Right cardiac atrium (tissue), 5 donors: ENCODE data around the gene CHRNA9. TPM values are rescaled to one million over a fixed set of nuclear protein-coding genes. Genes with fewer than 3 reads are reported as not detected.

Experiments used
- ATAC-seq, 2 donors: fragments of 200-7000 bp; cut with Tn5 transposase; one replicate each; pipeline versions ENCODE4 v1.8.0 to v1.9.1; 2020; ENCODE audit warnings: moderate library complexity in 2 of 2, mild to moderate bottlenecking in 1 of 2
- DNase-seq, 3 donors: peaks; one replicate each; pipeline ENCODE4 v3.0.0-alpha.2; 2020
- H3K27ac ChIP-seq: one replicate; pipeline ENCODE4 v1.5.1; 2013; ENCODE audit warnings: mild to moderate bottlenecking, low read length, control low read depth, moderate library complexity
- H3K27me3 ChIP-seq: one replicate; pipeline ENCODE4 v1.6.1; 2013; ENCODE audit not compliant: control insufficient read depth, insufficient read depth
- H3K4me1 ChIP-seq: one replicate; pipeline ENCODE4 v1.6.1; 2013; ENCODE audit warnings: low read length; ENCODE audit not compliant: control insufficient read depth, insufficient read depth
- H3K4me3 ChIP-seq: one replicate; pipeline ENCODE4 v1.5.1; 2013; ENCODE audit warnings: low read length, control low read depth
- H3K9me3 ChIP-seq: one replicate; pipeline ENCODE4 v1.6.1; 2013; ENCODE audit warnings: low read length; ENCODE audit not compliant: control insufficient read depth
- WGBS: extraction: QIAGEN DNeasy Blood & Tissue Kit; methylation state at CpG from one replicate; pipeline ENCODE4 v1.1.7; 2013; 5-methylcytosine and 5-hydroxymethylcytosine counted together
- intact Hi-C, 4 donors: fragments of 100-400 bp; cut with DNase I; formaldehyde crosslinking; loops; one replicate each; pipeline versions ENCODE4 v1.11.0 to v1.14.0; 2022 to 2023
- polyA plus RNA-seq: library from polyadenylated mRNA; stranded (reverse); fragments of 200-250 nt; gene quantifications from one replicate; pipeline ENCODE4 v1.2.3, GENCODE V29; 2013
- total RNA-seq, 4 donors: library from RNA; stranded (reverse); fragmentation: NEBNext Ultra II Directional; extraction: Animal tissue kit (Norgen Biotek cat#: 25700); gene quantifications; one replicate each; pipeline ENCODE4 v1.2.1, GENCODE V29; 2021
- donor health status: healthy with polysubstance abuse.
- donor health status: DM: no; HTN: yes; CAD: no.
- donor health status: DM: no; HTN: no; CAD: no.
- donor health status: DM: no; HTN: yes; CAD: no; lungs with severe emphysema.
- donor health status: DM: yes; HTN: yes; CAD: no.

CHRNA9 gene
- total and polyA plus RNA-seq, 5 donors, result not detected

DNA sequence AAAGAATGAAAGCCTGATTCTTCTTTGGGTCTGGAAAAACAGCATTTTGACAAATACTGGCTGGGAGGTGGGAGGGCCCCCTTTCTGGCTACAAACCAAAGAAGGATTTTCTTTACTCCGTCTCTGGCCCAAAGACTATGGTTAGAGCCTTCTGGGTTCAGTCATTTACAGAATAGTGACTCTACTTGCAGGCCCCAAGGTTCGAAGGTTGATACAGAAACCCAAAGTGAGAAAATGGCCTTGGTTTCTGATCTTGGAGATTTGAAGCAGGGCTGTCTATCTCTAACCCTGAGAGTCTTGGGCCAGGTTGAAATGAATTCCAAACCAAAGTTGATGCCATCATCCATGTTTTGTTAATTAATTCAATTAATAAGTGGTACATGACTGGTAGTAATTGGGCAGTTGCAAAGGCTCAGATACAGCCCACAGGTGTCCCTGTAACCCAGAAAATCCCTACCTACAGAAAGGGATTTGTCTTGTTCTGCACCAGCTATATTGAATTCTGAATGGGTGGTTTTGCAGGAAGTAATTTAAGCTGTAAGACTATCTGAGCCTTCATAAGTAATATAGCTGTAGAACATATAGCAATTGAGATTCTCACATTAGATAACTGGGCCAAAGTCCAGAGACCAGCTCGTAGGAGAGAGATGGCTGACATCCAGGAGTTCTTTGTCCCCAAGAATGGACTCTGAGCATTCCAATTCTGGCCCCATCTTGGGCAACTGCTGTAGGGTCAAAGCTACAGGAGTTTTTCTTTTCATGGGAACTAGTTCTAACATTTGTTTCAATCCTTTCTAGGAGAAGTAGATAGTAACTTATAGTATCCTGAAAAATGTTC is 34.5 kb downstream of the CHRNA9 start:
- Histone ChIP-seq H3K9me3 (no peaks in the 10 kb centered on the region), H3K4me3 (no peak overlapping the region), H3K27ac (no peak overlapping the region), H3K4me1 (no peaks in the 10 kb centered on the region), H3K27me3 (no peaks in the 10 kb centered on the region)
- DNase-seq (no peak), ATAC-seq (no peak)
- 62% methylated on average over 3 of the region's 3 CpGs for WGBS
- intact Hi-C loops, result no loop called here

DNA sequence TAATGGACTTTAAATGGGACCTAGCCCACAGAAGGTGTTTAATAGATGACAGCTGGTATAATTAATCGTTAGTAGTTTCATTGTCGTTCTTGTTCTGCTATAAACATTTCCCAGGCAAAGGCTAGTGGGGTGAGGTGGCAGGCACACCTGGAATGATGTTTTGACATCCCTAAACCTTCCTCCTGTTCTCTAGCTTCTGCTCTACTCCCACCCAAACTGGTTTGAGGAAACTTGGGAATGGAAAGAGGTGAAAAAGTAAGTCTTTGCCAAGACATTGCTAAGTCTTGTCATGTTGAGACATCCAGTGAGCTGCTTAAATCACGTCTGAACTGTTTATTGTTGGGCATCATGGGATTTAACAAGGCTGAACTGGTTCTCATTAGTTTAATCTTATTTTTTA is 37.5 kb downstream of the CHRNA9 start:
- WGBS, result 76% methylated on average over 3 of the region's 3 CpGs
- Histone ChIP-seq H3K9me3 (no peaks in the 10 kb centered on the region), H3K27ac (no peak overlapping the region), H3K27me3 (no peaks in the 10 kb centered on the region), H3K4me3 (no peak overlapping the region), H3K4me1 (no peaks in the 10 kb centered on the region)
- DNase-seq (no peak), ATAC-seq (no peak)
- intact Hi-C loops, result no loop called here

DNA sequence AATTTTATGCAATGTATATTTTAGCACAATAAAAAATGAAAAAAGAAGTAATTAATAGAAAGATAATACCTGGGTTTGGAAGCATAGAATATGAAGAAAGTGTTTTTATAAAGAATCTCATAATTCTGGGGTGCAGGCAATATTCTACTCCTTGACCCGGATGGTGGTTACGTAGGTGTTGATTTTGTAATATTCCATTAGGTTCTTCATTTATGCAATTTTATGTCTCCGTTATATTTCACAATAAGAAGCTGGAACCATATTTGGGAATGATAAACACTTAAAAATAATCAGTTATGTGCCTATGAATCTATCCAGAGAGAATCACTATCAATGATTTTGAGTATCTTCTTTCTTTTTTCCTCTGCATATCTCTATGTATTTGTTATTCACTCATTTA is 38.5 kb downstream of the CHRNA9 start:
- H3K9me3 ChIP-seq, result no peaks in the 10 kb centered on the region
- intact Hi-C loops, result no loop called here
- ATAC-seq, result no peak
- H3K27ac ChIP-seq, result no peak overlapping the region
- H3K4me1 ChIP-seq, result no peaks in the 10 kb centered on the region
- no peak for DNase-seq
- no peaks in the 10 kb centered on the region for H3K27me3 ChIP-seq
- 91% methylated on average over 3 of the region's 3 CpGs for WGBS
- no peak overlapping the region for H3K4me3 ChIP-seq

DNA sequence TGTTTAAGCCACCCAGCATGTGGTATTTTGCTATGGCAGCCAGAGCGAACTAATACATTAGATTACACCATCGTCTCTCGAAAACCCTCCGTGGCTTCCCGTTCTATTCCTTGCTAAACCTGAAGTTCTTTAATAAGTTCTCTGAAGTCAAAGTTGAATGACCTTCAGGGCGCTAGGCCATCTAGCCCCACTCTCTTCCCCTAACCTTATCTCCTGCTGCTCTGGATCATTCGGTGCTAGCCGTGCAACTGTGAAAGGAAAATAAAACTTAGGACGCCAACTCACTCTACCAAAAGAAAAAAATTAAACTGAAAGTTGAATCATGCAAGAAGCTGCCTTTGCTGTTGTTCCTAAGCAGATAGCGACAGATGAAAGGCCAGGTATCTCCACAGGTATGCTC is 40.0 kb downstream of the CHRNA9 start:
- no peaks in the 10 kb centered on the region for H3K27me3 ChIP-seq
- no peak for ATAC-seq
- 84% methylated on average over 10 of the region's 10 CpGs for WGBS
- H3K9me3 ChIP-seq, result no peaks in the 10 kb centered on the region
- H3K27ac ChIP-seq, result no peak overlapping the region
- no peak for DNase-seq
- H3K4me1 ChIP-seq, result no peaks in the 10 kb centered on the region
- H3K4me3 ChIP-seq, result no peak overlapping the region
- intact Hi-C loops, result no loop called here

DNA sequence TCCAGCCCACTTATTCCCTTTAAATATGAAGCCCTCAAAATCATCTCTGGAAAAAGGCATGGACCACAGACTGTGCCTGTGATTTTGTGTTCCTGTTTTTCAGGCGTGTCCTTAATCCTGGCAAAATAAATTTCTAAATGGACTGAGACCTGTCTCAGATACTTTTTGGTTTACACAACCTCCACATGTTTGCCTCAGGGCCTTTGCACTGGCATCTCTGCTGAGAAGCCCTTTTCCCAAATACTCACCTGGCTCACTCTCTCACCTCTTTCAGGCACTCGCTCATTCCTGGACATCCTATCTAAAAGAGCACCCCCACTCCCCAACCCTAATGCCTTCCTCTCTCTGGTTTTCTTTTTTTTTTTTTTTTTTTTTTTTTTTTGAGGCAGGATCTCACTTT is 40.5 kb downstream of the CHRNA9 start:
- intact Hi-C loops, result no loop called here
- Histone ChIP-seq H3K27me3 (no peaks in the 10 kb centered on the region), H3K9me3 (no peaks in the 10 kb centered on the region), H3K4me3 (no peak overlapping the region), H3K4me1 (no peaks in the 10 kb centered on the region), H3K27ac (no peak overlapping the region)
- DNase-seq (no peak), ATAC-seq (no peak)
- 92% methylated on average over 2 of the region's 2 CpGs for WGBS

DNA sequence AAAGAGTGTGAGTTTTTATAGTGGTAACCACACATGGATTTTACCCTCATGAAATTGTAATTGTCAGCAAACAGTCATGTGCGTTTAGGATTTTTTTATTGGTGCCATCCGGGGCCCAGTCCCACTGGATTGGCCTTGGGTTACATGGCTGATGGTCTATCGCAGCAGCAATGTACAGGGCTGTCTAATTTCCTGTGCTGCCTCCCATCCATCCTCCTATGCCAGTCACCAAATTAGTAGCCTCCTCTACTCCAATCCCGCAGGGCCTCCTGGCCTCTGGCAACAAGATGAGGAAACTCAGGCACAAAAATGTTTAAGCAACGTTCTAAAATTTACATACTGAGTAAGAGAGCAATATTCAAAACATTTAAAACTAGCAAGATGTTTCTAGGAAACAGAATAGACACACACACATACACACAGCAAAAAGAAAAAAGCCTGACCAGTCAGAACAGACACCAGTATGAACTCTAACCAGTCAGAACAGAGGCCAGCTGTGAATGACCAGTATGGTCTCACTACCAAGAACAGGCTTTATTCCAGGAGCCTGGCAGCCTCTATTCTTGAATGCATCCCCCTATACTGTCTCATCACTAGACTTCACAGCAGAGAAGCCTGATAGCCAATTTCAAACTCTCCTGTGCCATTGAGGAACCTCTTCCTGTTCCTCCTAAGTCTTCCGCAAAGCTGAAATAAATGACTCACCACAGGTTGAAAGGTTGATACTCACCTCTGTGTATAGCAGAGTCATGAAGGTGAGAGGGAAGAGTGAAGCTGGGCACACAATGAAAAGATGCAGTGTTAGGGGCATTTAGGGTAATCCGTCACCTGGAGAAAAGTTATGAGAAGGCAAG is 42.6 kb downstream of the CHRNA9 start:
- DNase-seq (no peak), ATAC-seq (no peak)
- intact Hi-C loops, result no loop called here
- no peaks in the 10 kb centered on the region for H3K4me1 ChIP-seq
- no peaks in the 10 kb centered on the region for H3K27me3 ChIP-seq
- no peaks in the 10 kb centered on the region for H3K9me3 ChIP-seq
- 81% methylated on average over 7 of the region's 7 CpGs for WGBS
- H3K27ac ChIP-seq, result no peak overlapping the region
- H3K4me3 ChIP-seq, result no peak overlapping the region

DNA sequence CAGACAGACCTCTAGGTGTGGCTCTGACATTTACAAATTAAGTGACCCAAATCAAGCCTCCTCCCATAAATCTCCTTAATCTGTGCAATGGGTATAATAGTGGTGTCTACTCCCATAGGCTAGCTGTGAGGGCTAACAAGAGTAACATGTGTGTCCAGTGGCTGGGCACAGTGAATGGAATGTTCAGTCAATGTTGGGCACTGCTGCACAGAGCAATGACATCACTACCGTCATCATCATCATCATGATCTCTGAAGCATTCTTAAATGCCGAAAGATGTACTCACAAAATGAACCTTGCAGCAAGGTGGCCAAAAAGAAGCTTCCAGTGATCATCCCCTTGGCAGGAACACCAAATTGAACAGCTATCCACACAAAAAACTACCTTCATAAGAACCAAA is 43.5 kb downstream of the CHRNA9 start:
- WGBS, result 44% methylated on average over 2 of the region's 2 CpGs
- H3K4me1 ChIP-seq, result no peaks in the 10 kb centered on the region
- H3K9me3 ChIP-seq, result no peaks in the 10 kb centered on the region
- no peak overlapping the region for H3K4me3 ChIP-seq
- intact Hi-C loops, result no loop called here
- no peak for ATAC-seq
- DNase-seq, result no peak
- H3K27me3 ChIP-seq, result no peaks in the 10 kb centered on the region
- H3K27ac ChIP-seq, result no peak overlapping the region

DNA sequence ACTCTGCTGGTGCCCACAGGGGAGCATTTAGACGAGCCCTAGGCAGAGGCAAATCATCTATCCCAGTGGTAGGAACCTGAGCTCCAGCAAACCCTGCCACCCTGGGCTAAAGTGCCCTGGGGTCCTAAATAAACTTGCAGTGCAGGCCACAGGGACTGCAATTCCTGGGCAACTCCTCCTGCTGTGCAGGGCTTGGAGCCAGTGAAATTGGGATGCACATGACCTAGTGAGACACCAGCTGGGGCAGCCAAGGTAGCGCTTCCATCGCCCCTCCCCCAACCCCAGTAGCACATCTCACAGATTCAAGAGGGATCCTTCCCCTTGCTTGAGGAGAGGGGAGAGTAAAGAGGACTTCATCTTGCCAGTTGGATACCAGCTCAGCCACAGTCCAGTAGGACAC is 44.1 kb downstream of the CHRNA9 start:
- ATAC-seq (no peak), DNase-seq (no peak)
- Histone ChIP-seq H3K4me1 (no peaks in the 10 kb centered on the region), H3K4me3 (no peak overlapping the region), H3K9me3 (no peaks in the 10 kb centered on the region), H3K27ac (no peak overlapping the region), H3K27me3 (no peaks in the 10 kb centered on the region)
- intact Hi-C loops, result no loop called here
- 67% methylated on average over 3 of the region's 3 CpGs for WGBS

DNA sequence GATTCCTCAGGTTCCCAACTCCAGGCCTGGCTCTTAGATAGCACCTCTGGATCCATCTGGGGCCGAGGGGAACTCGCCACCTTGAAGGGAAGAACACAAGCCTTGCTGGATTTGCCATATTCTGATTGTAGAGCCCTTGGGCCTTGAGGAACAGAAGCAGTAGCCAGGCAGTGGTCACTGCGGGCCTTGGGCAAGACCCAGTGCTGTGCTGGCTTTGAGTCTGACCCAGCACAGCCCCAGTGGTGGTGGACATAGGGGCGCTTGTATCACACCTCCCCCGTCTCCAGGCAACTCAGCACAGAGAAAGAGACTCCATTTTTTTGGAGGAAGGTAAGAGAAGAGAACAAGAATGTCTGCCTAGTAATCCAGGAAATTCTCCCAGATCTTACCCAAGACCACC is 45.5 kb downstream of the CHRNA9 start:
- DNase-seq (no peak), ATAC-seq (no peak)
- Histone ChIP-seq H3K4me3 (no peak overlapping the region), H3K9me3 (no peaks in the 10 kb centered on the region), H3K27ac (no peak overlapping the region), H3K4me1 (no peaks in the 10 kb centered on the region), H3K27me3 (peaks cover 2% of the 10 kb centered on the region)
- intact Hi-C loops, result no loop called here
- WGBS, result 75% methylated on average over 5 of the region's 5 CpGs

DNA sequence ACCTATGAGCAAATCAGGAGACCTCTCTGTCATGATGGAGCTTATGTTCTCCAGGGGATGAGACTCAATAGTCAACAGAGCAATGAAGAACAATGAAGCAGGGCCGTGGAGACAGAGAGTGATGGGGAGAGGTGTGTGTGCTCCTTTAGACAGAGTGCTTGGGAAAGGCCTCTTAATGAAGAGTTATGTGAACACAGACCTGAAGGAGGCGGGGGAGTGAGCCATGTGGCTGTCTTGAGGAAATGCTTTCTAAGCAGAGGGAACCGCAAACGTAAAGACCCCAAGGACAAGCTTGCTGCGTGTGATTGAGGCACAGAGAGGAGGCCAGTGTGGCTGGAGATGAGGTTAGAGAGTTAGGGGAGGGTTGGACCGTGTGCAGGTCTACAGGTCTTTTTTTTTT is 53.1 kb downstream of the CHRNA9 start:
- H3K27ac ChIP-seq, result no peak overlapping the region
- ATAC-seq (no peak), DNase-seq (no peak)
- 61% methylated on average over 6 of the region's 6 CpGs for WGBS
- no peaks in the 10 kb centered on the region for H3K9me3 ChIP-seq
- no peak overlapping the region for H3K4me3 ChIP-seq
- intact Hi-C loops, result no loop called here
- peaks cover 2% of the 10 kb centered on the region for H3K27me3 ChIP-seq
- H3K4me1 ChIP-seq, result no peaks in the 10 kb centered on the region

DNA sequence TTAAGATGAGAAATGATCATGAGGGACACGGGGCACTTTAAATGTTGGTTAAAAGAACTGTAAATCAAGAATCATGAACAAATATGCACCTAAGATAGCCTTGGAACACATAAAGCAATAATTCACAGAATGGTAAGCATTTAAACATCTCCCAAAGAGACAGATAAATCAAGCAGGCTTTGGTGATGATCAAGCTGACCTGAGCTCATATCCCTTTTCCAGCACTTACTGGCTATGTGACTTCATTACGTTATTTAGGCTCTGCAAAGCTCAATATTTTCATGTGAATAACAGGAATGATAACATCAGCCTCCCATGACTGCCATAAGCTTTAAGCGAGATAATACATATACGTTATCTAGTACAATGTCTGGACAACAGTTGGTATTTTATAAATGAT is 54.9 kb downstream of the CHRNA9 start:
- H3K27me3 ChIP-seq, result peaks cover under 1% of the 10 kb centered on the region
- ATAC-seq, result no peak
- DNase-seq, result no peak
- H3K4me1 ChIP-seq, result no peaks in the 10 kb centered on the region
- intact Hi-C loops, result no loop called here
- 89% methylated on average over 4 of the region's 4 CpGs for WGBS
- no peak overlapping the region for H3K27ac ChIP-seq
- no peak overlapping the region for H3K4me3 ChIP-seq
- H3K9me3 ChIP-seq, result no peaks in the 10 kb centered on the region
